H1 (cell line): ENCODE measurements around the gene NFASC. TPM values are rescaled to one million over a fixed set of nuclear protein-coding genes. Genes with fewer than 3 reads are reported as not detected.

Source experiments
- CTCF ChIA-PET: fragments of 300-600 bp; sonication (Branson Sonifier 250); formaldehyde crosslinking; loops from one replicate; lab custom pipeline; 2021; ENCODE audit not compliant: partially characterized antibody; lab: Charles Lee
- POLR2A ChIA-PET: fragments of 300-600 bp; sonication (Branson Sonifier 250); formaldehyde crosslinking; loops from one replicate; lab custom pipeline; 2021; ENCODE audit warnings: inconsistent platforms; ENCODE audit not compliant: partially characterized antibody; lab: Charles Lee
- DNase-seq, 2 experiments: peaks; one replicate each; pipeline versions ENCODE4 v3.0.0 to v3.0.0-alpha.2; 2010 to 2022; ENCODE audit warnings: low spot score in 2 of 2, low read depth in 1 of 2, mixed read lengths in 1 of 2
- FAIRE-seq: peaks from 2 replicates; lab custom pipeline; 2011; peaks lifted over from hg19 to GRCh38; lab: Jason Lieb, UNC
- H2AFZ ChIP-seq: 2 replicates; pipeline ENCODE4 v1.8.1; 2012; ENCODE audit warnings: low read length, inconsistent platforms
- H2AK5ac ChIP-seq: 2 replicates; pipeline ENCODE4 v1.6.1; 2013; ENCODE audit warnings: low read depth, low read length
- H2BK120ac ChIP-seq: replicated peaks from 2 replicates; pipeline ENCODE3; 2013; ENCODE audit warnings: low read depth, low read length, inconsistent platforms
- H2BK12ac ChIP-seq: 2 replicates; pipeline ENCODE4 v1.6.1; 2013; ENCODE audit warnings: low read depth, low read length
- H2BK15ac ChIP-seq: 2 replicates; pipeline ENCODE4 v1.6.1; 2013; ENCODE audit warnings: low read length
- H2BK20ac ChIP-seq: 2 replicates; pipeline ENCODE4 v1.6.1; 2013; ENCODE audit warnings: low read length
- H2BK5ac ChIP-seq: 2 replicates; pipeline ENCODE4 v1.6.1; 2013; ENCODE audit warnings: low read depth, low read length
- H3K14ac ChIP-seq: 2 replicates; pipeline ENCODE4 v1.6.1; 2013; ENCODE audit warnings: inconsistent platforms; ENCODE audit not compliant: insufficient read length
- H3K18ac ChIP-seq: 2 replicates; pipeline ENCODE4 v1.6.1; 2013; ENCODE audit warnings: low read length; ENCODE audit errors: extremely low read depth
- H3K23ac ChIP-seq: 2 replicates; pipeline ENCODE4 v1.6.1; 2013; ENCODE audit warnings: inconsistent platforms; ENCODE audit not compliant: insufficient read length
- H3K23me2 ChIP-seq: 2 replicates; pipeline ENCODE4 v1.6.1; 2013; ENCODE audit warnings: low read depth, low read length
- H3K27ac ChIP-seq: 2 replicates; pipeline ENCODE4 v1.6.1; 2011; ENCODE audit warnings: low read depth, low read length, inconsistent platforms
- H3K27me3 ChIP-seq, 4 experiments: replicated peaks in 1 of 4; 1 replicate in 1 of 4; 2 replicates in 3 of 4; pipeline versions ENCODE4 v1.6.1 to v1.8.1; 2011 to 2013; ENCODE audit warnings: low read length in 3 of 4, mild to moderate bottlenecking in 3 of 4, inconsistent platforms in 2 of 4, mixed read lengths in 2 of 4, moderate library complexity in 1 of 4; ENCODE audit not compliant: control insufficient read depth in 3 of 4, insufficient read depth in 3 of 4; ENCODE audit errors: extremely low read depth in 1 of 4
- H3K36me3 ChIP-seq, 4 experiments: 2 replicates each; pipeline versions ENCODE4 v1.6.1 to v1.8.1; 2011 to 2013; ENCODE audit warnings: mild to moderate bottlenecking in 4 of 4, low read length in 3 of 4, moderate library complexity in 2 of 4, control low read depth in 1 of 4, inconsistent platforms in 1 of 4; ENCODE audit not compliant: insufficient read depth in 4 of 4, control insufficient read depth in 2 of 4
- H3K4ac ChIP-seq: replicated peaks from 2 replicates; pipeline ENCODE3; 2013; ENCODE audit warnings: low read length, low read depth, mixed read lengths, inconsistent platforms; ENCODE audit not compliant: insufficient read length
- H3K4me1 ChIP-seq, 4 experiments: replicated peaks in 1 of 4; 1 replicate in 1 of 4; 2 replicates in 3 of 4; pipeline versions ENCODE4 v1.6.1 to v1.8.1; 2011 to 2013; ENCODE audit warnings: low read length in 3 of 4, inconsistent platforms in 2 of 4, mixed read lengths in 1 of 4; ENCODE audit not compliant: insufficient read depth in 4 of 4, control insufficient read depth in 3 of 4
- H3K4me2 ChIP-seq, 2 experiments: 2 replicates each; pipeline versions ENCODE4 v1.6.1 to v1.8.1; 2011 to 2013; ENCODE audit warnings: low read depth in 2 of 2, low read length in 2 of 2, control low read depth in 1 of 2, inconsistent platforms in 1 of 2, mild to moderate bottlenecking in 1 of 2; ENCODE audit not compliant: insufficient read depth in 1 of 2
- H3K4me3 ChIP-seq, 4 experiments: fragments of 200-600, 300-600 bp in 1 of 4; sonication (generic), shearing (Covaris generic), sonication (Bioruptor Twin) in 1 of 4; 2 replicates each; pipeline versions ENCODE4 v1.5.1 to v1.8.1; 2011 to 2016; ENCODE audit warnings: low read length in 4 of 4, low read depth in 3 of 4, control low read depth in 2 of 4, inconsistent platforms in 2 of 4, mild to moderate bottlenecking in 2 of 4, mixed read lengths in 1 of 4, moderate library complexity in 1 of 4; ENCODE audit not compliant: insufficient read depth in 2 of 4; ENCODE audit errors: extremely low read depth in 1 of 4
- H3K56ac ChIP-seq: replicated peaks from 2 replicates; pipeline ENCODE3; 2013; ENCODE audit warnings: low read depth, mild to moderate bottlenecking, mixed read lengths, low read length, inconsistent platforms; ENCODE audit not compliant: insufficient read length
- H3K79me1 ChIP-seq: 2 replicates; pipeline ENCODE4 v1.6.1; 2013; ENCODE audit warnings: low read depth, low read length, control low read depth
- H3K79me2 ChIP-seq, 2 experiments: 2 replicates each; pipeline versions ENCODE4 v1.6.1 to v1.8.1; 2012 to 2013; ENCODE audit warnings: low read length in 2 of 2, mild to moderate bottlenecking in 2 of 2, inconsistent platforms in 1 of 2; ENCODE audit not compliant: insufficient read depth in 2 of 2, control insufficient read depth in 1 of 2
- H3K9ac ChIP-seq, 4 experiments: replicated peaks in 1 of 4; 1 replicate in 1 of 4; 2 replicates in 3 of 4; pipeline versions ENCODE4 v1.6.1 to v1.8.1; 2011 to 2013; ENCODE audit warnings: low read depth in 3 of 4, low read length in 3 of 4, control low read depth in 2 of 4, mild to moderate bottlenecking in 2 of 4, moderate library complexity in 2 of 4, inconsistent platforms in 1 of 4; ENCODE audit errors: extremely low read depth in 1 of 4
- H3K9me3 ChIP-seq, 2 experiments: 2 replicates each; pipeline versions ENCODE4 v1.6.1 to v1.8.1; 2012 to 2013; ENCODE audit warnings: mild to moderate bottlenecking in 2 of 2, moderate library complexity in 2 of 2, control low read depth in 1 of 2, inconsistent platforms in 1 of 2, low read depth in 1 of 2, low read length in 1 of 2, mixed read lengths in 1 of 2; ENCODE audit not compliant: insufficient read depth in 2 of 2
- H4K20me1 ChIP-seq, 2 experiments: replicated peaks in 1 of 2; 2 replicates each; pipeline versions ENCODE3 to v1.8.1; 2011 to 2013; ENCODE audit warnings: inconsistent platforms in 2 of 2, low read length in 2 of 2, mild to moderate bottlenecking in 1 of 2; ENCODE audit not compliant: insufficient read depth in 2 of 2, control insufficient read depth in 1 of 2
- H4K5ac ChIP-seq: 2 replicates; pipeline ENCODE4 v1.6.1; 2013; ENCODE audit warnings: low read length, low read depth, mixed read lengths, inconsistent platforms; ENCODE audit not compliant: insufficient read length
- H4K8ac ChIP-seq: 2 replicates; pipeline ENCODE4 v1.8.0; 2013; ENCODE audit warnings: mild to moderate bottlenecking, moderate library complexity, low read length, inconsistent platforms; ENCODE audit not compliant: insufficient read depth; ENCODE audit errors: extremely low read depth
- H4K91ac ChIP-seq: replicated peaks from 2 replicates; pipeline ENCODE3; 2013; ENCODE audit warnings: low read length, mixed read lengths, inconsistent platforms; ENCODE audit not compliant: insufficient read length
- ASH2L ChIP-seq: fragments of 200-600, 300-600 bp; sonication (generic); IDR thresholded peaks from one replicate; pipeline ENCODE4 v1.7.1; 2017; ENCODE audit warnings: low read length
- BRCA1 ChIP-seq: IDR thresholded peaks from 2 replicates; pipeline ENCODE4 v1.6.1; 2012; ENCODE audit warnings: low read depth, low read length, improper control_type of control experiment
- CTBP2 ChIP-seq: IDR thresholded peaks from 2 replicates; pipeline ENCODE4 v1.7.0; 2011; ENCODE audit warnings: borderline replicate concordance, mild to moderate bottlenecking, moderate library complexity, mixed read lengths, low read length; ENCODE audit not compliant: insufficient read depth, insufficient read length
- EP300 ChIP-seq, 2 experiments: IDR thresholded peaks; 1 replicate in 1 of 2; 2 replicates in 1 of 2; pipeline ENCODE4 v1.6.1; 2011 to 2012; ENCODE audit warnings: low read depth in 2 of 2, low read length in 2 of 2, mild to moderate bottlenecking in 2 of 2, borderline replicate concordance in 1 of 2, inconsistent platforms in 1 of 2, moderate library complexity in 1 of 2
- FOSL1 ChIP-seq: IDR thresholded peaks from 2 replicates; pipeline ENCODE4 v1.6.1; 2011; ENCODE audit warnings: mild to moderate bottlenecking, low read depth, low read length, moderate library complexity; ENCODE audit not compliant: insufficient read depth
- HDAC2 ChIP-seq, 2 experiments: fragments of 300-600 bp in 1 of 2; sonication (generic) in 1 of 2; IDR thresholded peaks; 2 replicates each; pipeline ENCODE4 v1.6.1; 2011 to 2012; ENCODE audit warnings: low read depth in 2 of 2, low read length in 2 of 2, mild to moderate bottlenecking in 2 of 2, moderate library complexity in 2 of 2, borderline replicate concordance in 1 of 2, inconsistent platforms in 1 of 2
- KDM1A ChIP-seq: fragments of 200-600, 300-600 bp; sonication (generic); IDR thresholded peaks from 2 replicates; pipeline ENCODE4 v1.7.1; 2016; ENCODE audit warnings: mild to moderate bottlenecking, low read length, borderline replicate concordance
- KDM5A ChIP-seq: fragments of 200-600 bp; IDR thresholded peaks from 2 replicates; pipeline ENCODE4 v1.7.1; 2012; ENCODE audit warnings: mild to moderate bottlenecking, low read length, inconsistent platforms, mixed read lengths
- RBBP5 ChIP-seq: IDR thresholded peaks from 2 replicates; pipeline ENCODE4 v1.7.1; 2012; ENCODE audit warnings: low read depth, mild to moderate bottlenecking, inconsistent platforms, low read length, moderate library complexity, borderline replicate concordance
- RFX5 ChIP-seq: IDR thresholded peaks from 2 replicates; pipeline ENCODE4 v1.6.1; 2011; ENCODE audit warnings: low read depth, low read length, improper control_type of control experiment, borderline replicate concordance
- RXRA ChIP-seq: IDR thresholded peaks from 2 replicates; pipeline ENCODE4 v1.6.1; 2011; ENCODE audit warnings: low read depth, mild to moderate bottlenecking, low read length, moderate library complexity; ENCODE audit not compliant: insufficient read depth
- SP1 ChIP-seq: IDR thresholded peaks from 2 replicates; pipeline ENCODE4 v1.6.1; 2011; ENCODE audit warnings: low read depth, low read length
- TAF1 ChIP-seq: IDR thresholded peaks from 2 replicates; pipeline ENCODE4 v1.6.1; 2011; ENCODE audit warnings: mild to moderate bottlenecking, low read depth, low read length
- TEAD4 ChIP-seq: IDR thresholded peaks from 2 replicates; pipeline ENCODE4 v1.6.1; 2012; ENCODE audit warnings: low read depth, low read length, inconsistent platforms, mixed read lengths
- WGBS, 2 experiments: shearing (Covaris generic) in 1 of 2; methylation state at CpG; one replicate each; pipeline versions ENCODE4 v1.1.6 to v1.1.7; 2013 to 2015; ENCODE audit warnings: low lambda C conversion rate in 2 of 2, mixed read lengths in 2 of 2, inconsistent platforms in 1 of 2, low coverage in 1 of 2, missing lambda C conversion rate in 1 of 2; ENCODE audit not compliant: insufficient replicate concordance in 2 of 2, insufficient coverage in 1 of 2, insufficient read length in 1 of 2; ENCODE audit errors: extremely low coverage in 1 of 2, missing lambda C conversion rate in 1 of 2; 5-methylcytosine and 5-hydroxymethylcytosine counted together
- polyA plus RNA-seq, 7 experiments: library from polyadenylated mRNA; depleted of rRNA in 3 of 7; stranded (reverse) in 5 of 7; unstranded in 2 of 7; fragments of >200 nt in 5 of 7; fragments of 200-250 nt in 2 of 7; gene quantifications; 1 replicate in 5 of 7; 2 replicates in 1 of 7; 4 replicates in 1 of 7; pipeline versions ENCODE4 v1.2.1 to v1.2.3, GENCODE V29; 2011 to 2013; ENCODE audit warnings: missing spikeins in 2 of 7, mixed read lengths in 2 of 7
- total RNA-seq: library from RNA; stranded (reverse); fragmentation: NEBNext Ultra II Directional; extraction: Animal tissue kit (Norgen Biotek cat#: 25700); gene quantifications from 2 replicates; pipeline ENCODE4 v1.2.1, GENCODE V29; 2021

Gene NFASC
- total and polyA plus RNA-seq, 2 of the 8 experiments (the other 6 are each of a cell fraction or from before 2014, with no cell fraction given) = 5.0 to 15.2 TPM

GRCh38 chr1:204937901-204938300 lies 67.2 kb downstream of the NFASC start:
- Histone ChIP-seq H3K4me2 (no peak overlapping the region), H3K27ac (no peak overlapping the region), H4K5ac (no peak overlapping the region), H2BK120ac (no peak overlapping the region), H4K8ac (no peak overlapping the region), H3K56ac (no peak overlapping the region), H3K9ac (no peak overlapping the region), H3K4ac (no peak overlapping the region), H2BK5ac (no peak overlapping the region), H3K79me2 (no peaks in the 10 kb centered on the region), H3K23me2 (peaks cover 2% of the 10 kb centered on the region; the same call in 1 of the 2 replicates), H3K36me3 (no peaks in the 10 kb centered on the region), H2BK20ac (no peak overlapping the region), H2BK12ac (no peak overlapping the region), H3K79me1 (no peaks in the 10 kb centered on the region), H3K14ac (no peak overlapping the region), H4K91ac (no peak overlapping the region), H2AFZ (no peak overlapping the region), H3K4me3 (no peak overlapping the region), H3K18ac (no peak overlapping the region), H3K27me3 (no peaks in the 10 kb centered on the region; a peak in 1 of 7 replicates), H3K23ac (no peak overlapping the region), H2BK15ac (no peak overlapping the region), H3K9me3 (no peaks in the 10 kb centered on the region), H3K4me1 (peaks cover 0 to 3% (median 2%) of the 10 kb centered on the region in 4 experiments; a peak in 2 of 7 replicates), H2AK5ac (no peak overlapping the region), H4K20me1 (no peaks in the 10 kb centered on the region)
- DNase-seq (no peak), FAIRE-seq (no peak)
- ChIA-PET CTCF (interaction anchor here (0.9 to 11.9 kb wide), 10 partner anchors 9 to 364 kb away, joined by 3 to 278 read pairs (median 4); no protein-coding TSS in a partner anchor), POLR2A (interaction anchor here (1.7 kb wide), 1 partner anchor 14 kb away, joined by 5 read pairs; no protein-coding TSS in a partner anchor)
- WGBS, 2 experiments = 83% methylated on average over 11 of the region's 11 CpGs; no CpG with 5 or more reads in 1 of the 2 experiments
- TF ChIP-seq CTBP2 (no peak), ASH2L (no peak), KDM1A (no peak), RBBP5 (no peak), TAF1 (no peak), HDAC2 (IDR thresholded peaks at IDR 0.05; ENCODE audit: borderline replicate concordance in 1 of 2, low read depth in 2 of 2, low read length in 2 of 2) (no peak), EP300 (IDR thresholded peaks at IDR 0.05; ENCODE audit: borderline replicate concordance in 1 of 2, low read depth in 2 of 2, low read length in 2 of 2) (no peak), BRCA1 (no peak), SP1 (no peak), TEAD4 (no peak), KDM5A (no peak), FOSL1 (no peak), RFX5 (no peak), RXRA (no peak)
